B cell (primary cell): ENCODE results near the gene EARS2. TPM values are rescaled to one million over a fixed set of nuclear protein-coding genes. Genes with fewer than 3 reads are reported as not detected.

Source experiments
- ATAC-seq: fragments of 200-7000 bp; cut with Tn5 transposase; one replicate; pipeline ENCODE4 v1.10.0; 2021; ENCODE audit warnings: low read depth, mild to moderate bottlenecking, moderate number of reproducible peaks, moderate library complexity
- CTCF ChIA-PET: fragments of 350-600 bp; sonication (Branson Sonifier 250); formaldehyde crosslinking; loops from one replicate; lab custom pipeline; 2021; ENCODE audit warnings: antibody characterized with exemption, inconsistent platforms; lab: Charles Lee
- POLR2A ChIA-PET: fragments of 350-600 bp; sonication (Branson Sonifier 250); formaldehyde crosslinking; loops from one replicate; lab custom pipeline; 2021; ENCODE audit warnings: antibody characterized with exemption; lab: Charles Lee
- DNase-seq: peaks from one replicate; pipeline ENCODE4 v3.0.0; 2013
- H2AFZ ChIP-seq: 2 replicates; pipeline ENCODE4 v1.6.1; 2012; ENCODE audit warnings: mild to moderate bottlenecking, low read depth, low read length; ENCODE audit not compliant: insufficient read depth, poor library complexity, severe bottlenecking
- H3K27ac ChIP-seq, 2 donors: 1 replicate in 1 of 2; 2 replicates in 1 of 2; pipeline ENCODE4 v1.5.1; 2012 to 2013; ENCODE audit warnings: low read length in 2 of 2, mild to moderate bottlenecking in 2 of 2, moderate library complexity in 1 of 2
- H3K27me3 ChIP-seq, 4 experiments: fragments of 200-600 bp in 1 of 4; sonication (generic) in 1 of 4; replicated peaks in 1 of 4; 1 replicate in 2 of 4; 2 replicates in 2 of 4; pipeline versions ENCODE4 v1.6.1 to v1.7.0; 2013 to 2016; ENCODE audit warnings: low read length in 3 of 4, mild to moderate bottlenecking in 2 of 4, mixed read lengths in 1 of 4, moderate library complexity in 1 of 4; ENCODE audit not compliant: insufficient read depth in 4 of 4, control insufficient read depth in 3 of 4; ENCODE audit errors: control extremely low read depth in 1 of 4
- H3K36me3 ChIP-seq, 2 experiments: replicated peaks in 1 of 2; 1 replicate in 1 of 2; 2 replicates in 1 of 2; pipeline versions ENCODE4 v1.6.1 to v1.7.1; 2013; ENCODE audit warnings: low read length in 1 of 2; ENCODE audit not compliant: insufficient read depth in 2 of 2, control insufficient read depth in 1 of 2; ENCODE audit errors: control extremely low read depth in 1 of 2, extremely low read depth in 1 of 2
- H3K4me1 ChIP-seq, 2 donors: fragments of 200-600 bp in 1 of 2; sonication (generic) in 1 of 2; 1 replicate in 1 of 2; 2 replicates in 1 of 2; pipeline versions ENCODE4 v1.5.1 to v1.6.1; 2013 to 2017; ENCODE audit warnings: low read length in 2 of 2; ENCODE audit not compliant: control insufficient read depth in 2 of 2, insufficient read depth in 2 of 2
- H3K4me2 ChIP-seq: replicated peaks from 2 replicates; pipeline ENCODE3; 2012; ENCODE audit warnings: mild to moderate bottlenecking, low read depth, low read length; ENCODE audit not compliant: poor library complexity, severe bottlenecking
- H3K4me3 ChIP-seq, 5 experiments: fragments of 200-600 bp in 1 of 5; sonication (generic) in 1 of 5; 1 replicate in 3 of 5; 2 replicates in 2 of 5; pipeline versions ENCODE4 v1.5.1 to v1.7.0; 2011 to 2016; ENCODE audit warnings: low read length in 4 of 5, mild to moderate bottlenecking in 4 of 5, low read depth in 2 of 5, control low read depth in 1 of 5, moderate library complexity in 1 of 5; ENCODE audit not compliant: insufficient read depth in 1 of 5; ENCODE audit errors: control extremely low read depth in 1 of 5, extremely low read depth in 1 of 5
- H3K79me2 ChIP-seq: fragments of 200-600 bp; sonication (generic); one replicate; pipeline ENCODE4 v1.6.0; 2016; ENCODE audit warnings: low read length; ENCODE audit not compliant: control insufficient read depth, insufficient read depth
- H3K9ac ChIP-seq: fragments of 200-600 bp; sonication (generic); 2 replicates; pipeline ENCODE4 v1.6.1; 2017; ENCODE audit warnings: mild to moderate bottlenecking, low read length, moderate library complexity
- H3K9me3 ChIP-seq, 3 donors: one replicate each; pipeline versions ENCODE4 v1.6.1 to v1.7.1; 2013; ENCODE audit warnings: low read length in 2 of 3; ENCODE audit not compliant: control insufficient read depth in 2 of 3, insufficient read depth in 1 of 3; ENCODE audit errors: control extremely low read depth in 1 of 3
- H4K20me1 ChIP-seq: 2 replicates; pipeline ENCODE4 v1.6.0; 2012; ENCODE audit warnings: mild to moderate bottlenecking, low read length; ENCODE audit not compliant: insufficient read depth, control insufficient read depth, poor library complexity, severe bottlenecking
- H3K27ac Mint-ChIP-seq: one replicate; pipeline ENCODE4 v1.8.0; 2021; ENCODE audit warnings: mixed read lengths
- H3K27me3 Mint-ChIP-seq: one replicate; pipeline ENCODE4 v1.8.0; 2021; ENCODE audit warnings: mixed read lengths
- H3K4me1 Mint-ChIP-seq: one replicate; pipeline ENCODE4 v1.8.0; 2021; ENCODE audit warnings: mixed read lengths
- H3K4me3 Mint-ChIP-seq: one replicate; pipeline ENCODE4 v1.8.0; 2021; ENCODE audit warnings: mixed read lengths
- H3K9me3 Mint-ChIP-seq: one replicate; pipeline ENCODE4 v1.8.0; 2022; ENCODE audit warnings: mixed read lengths; ENCODE audit not compliant: insufficient read depth
- CTCF ChIP-seq: fragments of 200-600 bp; IDR thresholded peaks from one replicate; pipeline ENCODE4 v1.8.0; 2022; ENCODE audit warnings: antibody characterized with exemption, mild to moderate bottlenecking
- EZH2 ChIP-seq: IDR thresholded peaks from 2 replicates; pipeline ENCODE4 v1.6.1; 2012; ENCODE audit warnings: borderline replicate concordance, low read depth, mild to moderate bottlenecking, moderate library complexity, low read length; ENCODE audit not compliant: insufficient read depth, poor library complexity, severe bottlenecking
- WGBS: methylation state at CpG from one replicate; pipeline ENCODE4 v1.1.5; 2013; ENCODE audit warnings: missing lambda C conversion rate; ENCODE audit not compliant: insufficient coverage; 5-methylcytosine and 5-hydroxymethylcytosine counted together
- intact Hi-C: fragments of 100-400 bp; cut with micrococcal nuclease; formaldehyde crosslinking; loops from one replicate; pipeline ENCODE4 v1.10.0; 2022
- polyA plus RNA-seq: library from polyadenylated mRNA; depleted of rRNA; stranded (reverse); fragments of >200 nt; gene quantifications from 2 replicates; pipeline ENCODE4 v1.2.3, GENCODE V29; 2012
- total RNA-seq, 2 donors: library from RNA; stranded (reverse); fragments of 120-200 nt in 1 of 2; gene quantifications; 1 replicate in 1 of 2; 2 replicates in 1 of 2; pipeline versions ENCODE4 v1.2.3 to v1.2.4, GENCODE V29; 2013 to 2022

EARS2 gene
- total and polyA plus RNA-seq, 2 donors (not counting 1 experiment from before 2014, with no cell fraction given): 14.6 to 15.1 TPM

- peaks cover 8 to 96% of the 10 kb centered on the region in 2 experiments for H3K36me3 ChIP-seq
- Mint-ChIP-seq H3K27ac (peak overlapping the region; percentile 71), H3K27me3 (no peaks in the 10 kb centered on the region), H3K4me1 (peaks cover 10% of the 10 kb centered on the region), H3K9me3 (no peaks in the 10 kb centered on the region), H3K4me3 (no peak overlapping the region)
- CTCF ChIA-PET: interaction anchor here (0.5 kb wide), 1 partner anchor 1292 kb away, joined by 3 read pairs; no protein-coding TSS in a partner anchor
- POLR2A ChIA-PET: interaction anchor here (0.6 to 0.9 kb wide), 2 partner anchors 12 kb away, joined by 3 to 5 read pairs; no protein-coding TSS in a partner anchor
- DNase-seq: no peak
- H3K4me3 ChIP-seq: no peak overlapping the region
- peaks cover 0 to 5% of the 10 kb centered on the region in 2 donors for H3K4me1 ChIP-seq
- no peaks in the 10 kb centered on the region for H3K27me3 ChIP-seq
- peaks cover 96% of the 10 kb centered on the region for H4K20me1 ChIP-seq
- H3K9ac ChIP-seq: no peak overlapping the region
- no peak overlapping the region for H3K4me2 ChIP-seq
- peak overlapping the region in 1 of 2 donors; percentile 31 for H3K27ac ChIP-seq
- H2AFZ ChIP-seq: no peak overlapping the region
- H3K79me2 ChIP-seq: peaks cover 59% of the 10 kb centered on the region
- intact Hi-C loops: no loop called here
- TF ChIP-seq CTCF (no peak), EZH2 (no peak)
- WGBS: 92% methylated on average over 3 of the region's 3 CpGs
- no peaks in the 10 kb centered on the region for H3K9me3 ChIP-seq
- ATAC-seq: no peak
Observed at GRCh38 chr16:23479138-23479537, 78.0 kb downstream of the EARS2 start.

GRCh38 chr16:23478566-23478965 lies 78.6 kb downstream of the EARS2 start:
- Mint-ChIP-seq H3K4me3 (no peak overlapping the region), H3K4me1 (peaks cover 10% of the 10 kb centered on the region), H3K27ac (peak overlapping the region; percentile 10), H3K9me3 (no peaks in the 10 kb centered on the region), H3K27me3 (no peaks in the 10 kb centered on the region)
- Histone ChIP-seq H3K27ac (no peak overlapping the region), H3K79me2 (peaks cover 53% of the 10 kb centered on the region), H3K9ac (no peak overlapping the region), H2AFZ (no peak overlapping the region), H4K20me1 (peaks cover 96% of the 10 kb centered on the region), H3K4me2 (no peak overlapping the region), H3K27me3 (no peaks in the 10 kb centered on the region), H3K36me3 (peaks cover 12 to 99% of the 10 kb centered on the region in 2 experiments), H3K4me1 (peaks cover 0 to 5% of the 10 kb centered on the region in 2 donors), H3K9me3 (no peaks in the 10 kb centered on the region), H3K4me3 (no peak overlapping the region)
- ChIA-PET CTCF (no interaction called here), POLR2A (interaction anchor here (0.7 to 0.9 kb wide), 2 partner anchors 11 to 162 kb away, joined by 5 read pairs; partner anchors contain the start of gene PALB2)
- 93% methylated on average over 2 of the region's 3 CpGs for WGBS
- ATAC-seq: no peak
- intact Hi-C loops: no loop called here
- no peak for DNase-seq
- TF ChIP-seq EZH2 (no peak), CTCF (no peak)
